ENCODE data around the gene MAMDC4.

MAMDC4 gene

GRCh38 chr9:136826703-136827582 is 25.2 kb upstream of the MAMDC4 start:
- DNase-seq, result no peak
- TF ChIP-seq EZH2phosphoT487 (IDR thresholded peaks at IDR 0.05; ENCODE audit: low read length) (no peak), EZH2 (optimal IDR thresholded peaks at IDR 0.05; ENCODE audit: low read depth, low read length) (no peak), CTCF (IDR thresholded peaks at IDR 0.05; ENCODE audit: low read length) (no peak)
- H2AFZ ChIP-seq (ENCODE audit: low read length), result no peak overlapping the region
- no peaks in the 10 kb centered on the region for H3F3A ChIP-seq (ENCODE audit: insufficient read depth, low read length)
- no peak overlapping the region for H3K9ac ChIP-seq (ENCODE audit: low read length)
- no peaks in the 10 kb centered on the region for H3K4me1 ChIP-seq (ENCODE audit: low read length)
- no peak overlapping the region for H3K4me2 ChIP-seq (ENCODE audit: low read depth, low read length)
- no peaks in the 10 kb centered on the region for H4K20me1 ChIP-seq (ENCODE audit: insufficient read depth, low read length)
- H3K79me2 ChIP-seq (ENCODE audit: low read length), result peaks cover under 1% of the 10 kb centered on the region; the same call in 1 of the 2 replicates
- H3K27me3 ChIP-seq (replicated peaks; ENCODE audit: insufficient read depth, low read length), result no peaks in the 10 kb centered on the region
- no peaks in the 10 kb centered on the region for H3K9me2 ChIP-seq (replicated peaks; ENCODE audit: insufficient read depth, low read length)
- H3K36me3 ChIP-seq (replicated peaks; ENCODE audit: insufficient read depth, low read length), result no peaks in the 10 kb centered on the region
- H3K4me3 ChIP-seq (ENCODE audit: low read length), result no peak overlapping the region
- no peak overlapping the region for H3K27ac ChIP-seq (ENCODE audit: low read length)
- H3K9me3 ChIP-seq (replicated peaks; ENCODE audit: insufficient read depth, low read length), result no peaks in the 10 kb centered on the region

GRCh38 chr9:136827794-136828473 is 24.2 kb upstream of the MAMDC4 start:
- no peaks in the 10 kb centered on the region for H3K36me3 ChIP-seq (replicated peaks; ENCODE audit: insufficient read depth, low read length)
- no peak overlapping the region for H3K27ac ChIP-seq (ENCODE audit: low read length)
- no peaks in the 10 kb centered on the region for H3K27me3 ChIP-seq (replicated peaks; ENCODE audit: insufficient read depth, low read length)
- TF ChIP-seq EZH2 (optimal IDR thresholded peaks at IDR 0.05; ENCODE audit: low read depth, low read length) (no peak), CTCF (IDR thresholded peaks at IDR 0.05; ENCODE audit: low read length) (no peak), EZH2phosphoT487 (IDR thresholded peaks at IDR 0.05; ENCODE audit: low read length) (no peak)
- H4K20me1 ChIP-seq (ENCODE audit: insufficient read depth, low read length), result no peaks in the 10 kb centered on the region
- no peaks in the 10 kb centered on the region for H3K79me2 ChIP-seq (ENCODE audit: low read length)
- no peaks in the 10 kb centered on the region for H3F3A ChIP-seq (ENCODE audit: insufficient read depth, low read length)
- H3K4me3 ChIP-seq (ENCODE audit: low read length), result no peak overlapping the region
- no peak overlapping the region for H3K4me2 ChIP-seq (ENCODE audit: low read depth, low read length)
- H2AFZ ChIP-seq (ENCODE audit: low read length), result no peak overlapping the region
- no peaks in the 10 kb centered on the region for H3K9me3 ChIP-seq (replicated peaks; ENCODE audit: insufficient read depth, low read length)
- no peaks in the 10 kb centered on the region for H3K4me1 ChIP-seq (ENCODE audit: low read length)
- no peak for DNase-seq
- H3K9ac ChIP-seq (ENCODE audit: low read length), result no peak overlapping the region
- H3K9me2 ChIP-seq (replicated peaks; ENCODE audit: insufficient read depth, low read length), result no peaks in the 10 kb centered on the region

GRCh38 chr9:136828474-136829140 is 23.5 kb upstream of the MAMDC4 start:
- no peaks in the 10 kb centered on the region for H3K36me3 ChIP-seq (replicated peaks; ENCODE audit: insufficient read depth, low read length)
- no peaks in the 10 kb centered on the region for H3F3A ChIP-seq (ENCODE audit: insufficient read depth, low read length)

More at GRCh38 chr9:136828474-136829140, 23.5 kb upstream of the MAMDC4 start:
- Histone ChIP-seq H3K4me3 (ENCODE audit: low read length) (no peak overlapping the region), H3K27ac (ENCODE audit: low read length) (no peak overlapping the region), H3K9me3 (replicated peaks; ENCODE audit: insufficient read depth, low read length) (no peaks in the 10 kb centered on the region), H2AFZ (ENCODE audit: low read length) (no peak overlapping the region), H3K4me1 (ENCODE audit: low read length) (no peaks in the 10 kb centered on the region), H3K9me2 (replicated peaks; ENCODE audit: insufficient read depth, low read length) (no peaks in the 10 kb centered on the region), H3K9ac (ENCODE audit: low read length) (no peak overlapping the region), H3K79me2 (ENCODE audit: low read length) (no peaks in the 10 kb centered on the region), H4K20me1 (ENCODE audit: insufficient read depth, low read length) (no peaks in the 10 kb centered on the region), H3K4me2 (ENCODE audit: low read depth, low read length) (no peak overlapping the region), H3K27me3 (replicated peaks; ENCODE audit: insufficient read depth, low read length) (no peaks in the 10 kb centered on the region)
- TF ChIP-seq CTCF (IDR thresholded peaks at IDR 0.05; ENCODE audit: low read length), result no peak
- DNase-seq, result no peak

All from MM.1S (cell line).